Measurements from ENCODE around the gene TNRC18.

- TF ChIP-seq TCF12 (IDR thresholded peaks at IDR 0.05), result no peak
- no peak for TF ChIP-seq CTCF (IDR thresholded peaks at IDR 0.05)
- TF ChIP-seq, protein P1, sequence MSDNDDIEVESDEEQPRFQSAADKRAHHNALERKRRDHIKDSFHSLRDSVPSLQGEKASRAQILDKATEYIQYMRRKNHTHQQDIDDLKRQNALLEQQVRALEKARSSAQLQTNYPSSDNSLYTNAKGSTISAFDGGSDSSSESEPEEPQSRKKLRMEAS (IDR thresholded peaks at IDR 0.05; ENCODE audit: low read depth), result no peak
- TF ChIP-seq, protein P2, sequence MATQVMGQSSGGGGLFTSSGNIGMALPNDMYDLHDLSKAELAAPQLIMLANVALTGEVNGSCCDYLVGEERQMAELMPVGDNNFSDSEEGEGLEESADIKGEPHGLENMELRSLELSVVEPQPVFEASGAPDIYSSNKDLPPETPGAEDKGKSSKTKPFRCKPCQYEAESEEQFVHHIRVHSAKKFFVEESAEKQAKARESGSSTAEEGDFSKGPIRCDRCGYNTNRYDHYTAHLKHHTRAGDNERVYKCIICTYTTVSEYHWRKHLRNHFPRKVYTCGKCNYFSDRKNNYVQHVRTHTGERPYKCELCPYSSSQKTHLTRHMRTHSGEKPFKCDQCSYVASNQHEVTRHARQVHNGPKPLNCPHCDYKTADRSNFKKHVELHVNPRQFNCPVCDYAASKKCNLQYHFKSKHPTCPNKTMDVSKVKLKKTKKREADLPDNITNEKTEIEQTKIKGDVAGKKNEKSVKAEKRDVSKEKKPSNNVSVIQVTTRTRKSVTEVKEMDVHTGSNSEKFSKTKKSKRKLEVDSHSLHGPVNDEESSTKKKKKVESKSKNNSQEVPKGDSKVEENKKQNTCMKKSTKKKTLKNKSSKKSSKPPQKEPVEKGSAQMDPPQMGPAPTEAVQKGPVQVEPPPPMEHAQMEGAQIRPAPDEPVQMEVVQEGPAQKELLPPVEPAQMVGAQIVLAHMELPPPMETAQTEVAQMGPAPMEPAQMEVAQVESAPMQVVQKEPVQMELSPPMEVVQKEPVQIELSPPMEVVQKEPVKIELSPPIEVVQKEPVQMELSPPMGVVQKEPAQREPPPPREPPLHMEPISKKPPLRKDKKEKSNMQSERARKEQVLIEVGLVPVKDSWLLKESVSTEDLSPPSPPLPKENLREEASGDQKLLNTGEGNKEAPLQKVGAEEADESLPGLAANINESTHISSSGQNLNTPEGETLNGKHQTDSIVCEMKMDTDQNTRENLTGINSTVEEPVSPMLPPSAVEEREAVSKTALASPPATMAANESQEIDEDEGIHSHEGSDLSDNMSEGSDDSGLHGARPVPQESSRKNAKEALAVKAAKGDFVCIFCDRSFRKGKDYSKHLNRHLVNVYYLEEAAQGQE (IDR thresholded peaks at IDR 0.05; ENCODE audit: low read depth, low read length), result no peak
- TF ChIP-seq, protein P3, sequence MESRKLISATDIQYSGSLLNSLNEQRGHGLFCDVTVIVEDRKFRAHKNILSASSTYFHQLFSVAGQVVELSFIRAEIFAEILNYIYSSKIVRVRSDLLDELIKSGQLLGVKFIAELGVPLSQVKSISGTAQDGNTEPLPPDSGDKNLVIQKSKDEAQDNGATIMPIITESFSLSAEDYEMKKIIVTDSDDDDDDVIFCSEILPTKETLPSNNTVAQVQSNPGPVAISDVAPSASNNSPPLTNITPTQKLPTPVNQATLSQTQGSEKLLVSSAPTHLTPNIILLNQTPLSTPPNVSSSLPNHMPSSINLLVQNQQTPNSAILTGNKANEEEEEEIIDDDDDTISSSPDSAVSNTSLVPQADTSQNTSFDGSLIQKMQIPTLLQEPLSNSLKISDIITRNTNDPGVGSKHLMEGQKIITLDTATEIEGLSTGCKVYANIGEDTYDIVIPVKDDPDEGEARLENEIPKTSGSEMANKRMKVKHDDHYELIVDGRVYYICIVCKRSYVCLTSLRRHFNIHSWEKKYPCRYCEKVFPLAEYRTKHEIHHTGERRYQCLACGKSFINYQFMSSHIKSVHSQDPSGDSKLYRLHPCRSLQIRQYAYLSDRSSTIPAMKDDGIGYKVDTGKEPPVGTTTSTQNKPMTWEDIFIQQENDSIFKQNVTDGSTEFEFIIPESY (IDR thresholded peaks at IDR 0.05; ENCODE audit: borderline replicate concordance, low read depth), result no peak
- TF ChIP-seq EP300 (IDR thresholded peaks at IDR 0.05; ENCODE audit: borderline replicate concordance in 1 of 2, low read depth in 1 of 2, low read length in 1 of 2), result no peak
- TF ChIP-seq POLR2AphosphoS5 (IDR thresholded peaks at IDR 0.05; ENCODE audit: low read depth, low read length), result no peak
- no peak for TF ChIP-seq NFIC (IDR thresholded peaks at IDR 0.05; ENCODE audit: borderline replicate concordance)
- TF ChIP-seq FOXJ3 (CRISPR knock-in tag; IDR thresholded peaks at IDR 0.05), result no peak
These were observed 140.0 kb downstream of the TNRC18 start for GRCh38 chr7:5283421-5284303.

Data from SK-N-SH (cell line).